DND-41 (cell line): ENCODE measurements around the gene ITGA11.

Source experiments
- EZH2 ChIP-seq: IDR thresholded peaks from 3 replicates; pipeline ENCODE4 v1.6.1; 2012; ENCODE audit warnings: borderline replicate concordance, low read depth, mild to moderate bottlenecking, moderate library complexity, low read length, inconsistent platforms; ENCODE audit not compliant: severe bottlenecking
- TF ChIP-seq, protein P1 (sequence below): IDR thresholded peaks from 2 replicates; pipeline ENCODE4 v1.5.1; 2012; ENCODE audit warnings: borderline replicate concordance, low read length, moderate library complexity, mild to moderate bottlenecking; ENCODE audit not compliant: poor library complexity, severe bottlenecking; ENCODE audit errors: extremely low read depth

DNA sequence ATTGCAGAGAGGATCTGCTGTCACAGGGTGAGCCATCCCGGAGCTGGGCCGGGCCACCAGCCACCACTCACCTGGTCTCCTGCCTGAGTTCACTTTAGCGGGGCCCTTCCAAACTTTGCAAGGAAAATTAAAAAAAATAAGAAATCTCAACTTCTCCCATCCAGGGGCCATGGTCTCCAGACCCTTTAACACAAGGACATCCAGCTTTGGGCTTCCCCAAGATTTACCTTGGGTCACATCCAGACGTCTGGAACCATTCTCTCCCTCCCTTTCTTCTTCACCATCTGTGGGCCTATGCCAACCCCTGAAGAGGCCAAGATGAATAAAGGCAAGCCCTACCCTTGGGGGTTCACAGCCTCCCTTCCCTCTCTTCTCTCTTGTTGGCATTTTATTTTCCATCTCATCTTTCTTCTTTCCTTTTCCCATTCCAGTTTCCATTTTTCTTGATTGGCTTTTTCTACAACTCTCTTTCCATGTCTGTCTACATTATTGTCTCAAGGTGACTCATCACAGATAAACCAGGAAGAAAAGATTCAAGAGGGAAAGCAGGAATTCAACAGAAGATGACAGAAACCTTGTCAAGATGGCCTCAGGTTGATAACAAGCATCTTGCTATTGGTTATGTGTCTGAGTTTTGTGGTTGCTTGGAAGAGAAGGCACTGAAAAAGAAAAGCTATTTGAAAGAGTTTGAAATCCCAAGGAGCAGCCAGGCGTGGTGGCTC is 49.5 kb downstream of the ITGA11 start:
- TF ChIP-seq, protein P1, sequence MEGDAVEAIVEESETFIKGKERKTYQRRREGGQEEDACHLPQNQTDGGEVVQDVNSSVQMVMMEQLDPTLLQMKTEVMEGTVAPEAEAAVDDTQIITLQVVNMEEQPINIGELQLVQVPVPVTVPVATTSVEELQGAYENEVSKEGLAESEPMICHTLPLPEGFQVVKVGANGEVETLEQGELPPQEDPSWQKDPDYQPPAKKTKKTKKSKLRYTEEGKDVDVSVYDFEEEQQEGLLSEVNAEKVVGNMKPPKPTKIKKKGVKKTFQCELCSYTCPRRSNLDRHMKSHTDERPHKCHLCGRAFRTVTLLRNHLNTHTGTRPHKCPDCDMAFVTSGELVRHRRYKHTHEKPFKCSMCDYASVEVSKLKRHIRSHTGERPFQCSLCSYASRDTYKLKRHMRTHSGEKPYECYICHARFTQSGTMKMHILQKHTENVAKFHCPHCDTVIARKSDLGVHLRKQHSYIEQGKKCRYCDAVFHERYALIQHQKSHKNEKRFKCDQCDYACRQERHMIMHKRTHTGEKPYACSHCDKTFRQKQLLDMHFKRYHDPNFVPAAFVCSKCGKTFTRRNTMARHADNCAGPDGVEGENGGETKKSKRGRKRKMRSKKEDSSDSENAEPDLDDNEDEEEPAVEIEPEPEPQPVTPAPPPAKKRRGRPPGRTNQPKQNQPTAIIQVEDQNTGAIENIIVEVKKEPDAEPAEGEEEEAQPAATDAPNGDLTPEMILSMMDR: no peak
- no peak for TF ChIP-seq EZH2
